SIG-M5 treated with dmso at 0.1 percent for 504 hours (cell line): Measurements from ENCODE around the gene PERCC1.
"Not testable (repeated sequence)": the region's sequence is repeated elsewhere in the genome, so short reads cannot be mapped to it uniquely, and the experiment has no call there.

ENCODE experiments used
- DNase-seq: peaks from one replicate; lab custom pipeline; 2025; ENCODE audit not compliant: unreplicated experiment; lab: John Stamatoyannopoulos, UW

PERCC1 gene

DNA sequence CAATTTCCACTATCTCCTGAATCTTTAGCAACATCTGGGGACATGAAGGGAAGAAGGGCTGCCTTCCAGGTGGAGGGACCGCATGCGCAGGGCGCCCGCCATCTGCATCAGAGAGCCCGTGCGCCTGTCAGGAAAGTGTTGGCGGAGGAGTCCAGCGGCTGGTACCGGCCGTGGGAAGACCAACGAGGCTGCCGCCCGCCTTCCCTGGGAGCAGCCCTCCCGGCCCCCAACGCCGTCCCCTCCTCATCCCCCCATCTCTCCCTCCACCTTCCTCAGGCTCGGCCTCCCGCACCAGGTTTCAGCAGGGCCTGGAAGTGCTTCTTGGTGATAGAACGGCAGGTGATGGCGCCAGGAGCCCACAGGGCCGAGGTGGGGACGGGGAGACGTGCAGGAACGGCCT is 35.2 kb downstream of the PERCC1 start:
- DNase-seq: no peak

DNA sequence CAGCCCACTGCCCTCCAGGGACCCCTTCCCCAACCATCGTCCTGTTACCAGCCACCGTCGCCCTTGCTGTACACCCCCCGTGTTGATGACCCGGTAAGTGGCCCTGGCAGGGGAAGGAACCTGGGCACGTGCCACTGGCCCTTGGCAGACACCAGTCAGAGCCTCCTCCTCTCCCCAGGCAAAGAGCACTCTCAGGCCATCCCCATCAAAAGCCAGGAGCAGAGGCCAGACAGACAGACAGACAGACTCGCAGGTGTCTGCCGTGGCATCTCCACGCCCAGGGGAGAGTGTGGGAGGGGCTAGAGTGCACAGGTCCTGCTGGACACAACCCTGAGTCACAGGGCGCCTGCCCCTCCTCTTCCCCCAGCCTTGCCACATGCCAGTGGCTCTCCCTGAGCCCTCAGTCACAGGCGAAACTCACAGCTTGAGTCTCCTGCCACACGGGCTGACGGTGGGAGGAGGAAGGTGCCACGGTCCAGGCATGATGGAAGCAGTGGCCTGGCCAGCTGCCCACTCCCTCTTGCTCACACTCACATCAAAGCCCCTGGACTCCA is 36.2 kb downstream of the PERCC1 start:
- DNase-seq: no peak

DNA sequence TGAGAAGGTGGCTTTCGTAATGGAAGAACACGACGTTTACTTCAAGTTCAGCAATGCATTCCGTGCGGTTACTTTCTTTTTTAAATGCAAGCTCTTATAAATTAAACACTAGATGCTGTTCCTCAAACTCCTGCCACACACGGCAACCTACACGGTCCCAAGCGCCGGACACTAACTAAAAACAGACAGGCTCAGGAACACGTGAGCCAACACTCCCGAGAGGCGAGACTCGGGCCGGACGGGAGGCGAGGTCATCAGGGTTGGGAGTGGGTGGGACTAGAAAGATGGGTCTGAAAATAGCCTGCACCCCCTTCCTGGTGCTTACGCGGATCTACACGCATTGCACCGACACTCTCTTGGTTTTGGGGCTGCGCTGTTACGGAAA is 37.5 kb downstream of the PERCC1 start:
- no peak for DNase-seq

DNA sequence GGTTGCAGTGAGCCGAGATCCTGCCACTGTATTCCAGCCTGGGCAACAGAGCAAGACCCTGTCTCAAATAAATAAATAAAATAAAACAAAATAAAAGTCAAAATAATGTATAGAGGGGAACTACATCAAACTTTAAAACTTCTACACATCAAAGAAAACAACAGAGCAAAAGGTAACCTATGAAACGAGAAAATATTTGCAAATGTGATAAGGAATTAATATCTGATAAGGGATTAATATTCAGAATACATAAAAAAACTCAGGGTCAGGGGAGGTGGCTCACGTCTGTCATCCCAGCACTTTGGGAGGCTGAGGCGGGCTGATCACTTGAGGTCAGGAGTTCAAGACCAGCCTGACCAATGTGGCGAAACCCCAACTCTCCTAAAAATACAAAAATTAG is 38.3 kb downstream of the PERCC1 start:
- not testable (repeated sequence) for DNase-seq

DNA sequence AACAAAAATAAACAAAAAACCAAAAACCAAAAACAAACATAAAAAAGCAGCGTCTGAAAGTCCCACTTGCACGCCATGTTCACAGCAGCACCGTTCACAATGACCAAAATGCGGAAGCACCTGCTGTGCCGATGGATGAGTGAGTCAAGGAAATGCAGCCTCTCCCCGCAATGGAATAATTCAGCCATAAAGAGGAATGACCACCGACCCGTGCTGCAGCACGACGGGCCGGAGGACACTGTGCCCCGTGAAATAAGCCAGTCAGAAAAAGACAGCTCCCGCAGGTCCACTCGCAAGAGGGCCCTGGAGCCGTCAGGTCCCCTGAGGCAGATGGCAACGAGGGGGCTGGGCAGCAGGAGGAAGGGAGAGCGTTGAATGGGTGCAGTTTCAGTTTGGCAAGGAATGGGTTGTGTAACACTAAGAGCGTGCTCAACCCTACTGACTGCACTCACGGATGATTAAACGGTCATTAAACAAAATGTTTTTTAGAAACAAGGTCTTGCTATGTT is 38.9 kb downstream of the PERCC1 start:
- peak; percentile 88 for DNase-seq

DNA sequence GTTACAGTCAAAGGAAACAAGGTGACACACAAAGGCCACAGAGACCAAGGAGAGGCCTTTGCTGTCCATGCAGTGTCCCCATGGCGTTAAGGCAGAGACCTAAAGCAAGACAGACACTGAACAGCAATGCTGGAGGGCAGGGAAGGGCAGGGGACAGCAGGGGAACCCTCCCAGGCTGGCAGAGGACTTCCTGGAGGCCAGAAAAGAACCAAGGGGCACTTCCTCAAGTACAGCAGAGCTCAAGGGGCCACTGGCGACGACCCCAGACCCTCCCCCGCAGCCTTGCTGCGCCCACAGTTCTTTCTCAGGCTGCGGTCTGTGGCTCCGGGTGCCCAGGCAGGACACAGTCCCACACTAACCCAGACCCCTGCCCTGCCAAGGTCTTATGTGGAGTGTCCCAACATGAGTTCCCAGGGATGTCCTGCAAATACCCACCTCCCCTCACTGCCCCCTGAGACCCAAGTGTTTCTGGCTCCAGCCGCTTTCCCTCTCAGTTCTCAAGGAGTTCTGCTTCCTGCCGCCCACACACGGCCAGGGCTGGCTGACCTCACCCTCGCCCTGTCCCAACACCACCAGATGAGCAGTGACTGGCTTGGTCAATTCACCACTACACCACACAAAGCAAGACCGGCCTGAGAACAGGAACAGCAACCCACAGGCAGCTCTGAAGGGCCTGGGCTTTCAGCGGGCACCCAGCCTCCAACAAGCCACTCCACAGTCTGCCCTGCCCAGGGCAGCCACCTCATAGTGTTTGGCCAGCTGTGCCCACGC is 39.8 kb downstream of the PERCC1 start:
- DNase-seq: peak; percentile 65

DNA sequence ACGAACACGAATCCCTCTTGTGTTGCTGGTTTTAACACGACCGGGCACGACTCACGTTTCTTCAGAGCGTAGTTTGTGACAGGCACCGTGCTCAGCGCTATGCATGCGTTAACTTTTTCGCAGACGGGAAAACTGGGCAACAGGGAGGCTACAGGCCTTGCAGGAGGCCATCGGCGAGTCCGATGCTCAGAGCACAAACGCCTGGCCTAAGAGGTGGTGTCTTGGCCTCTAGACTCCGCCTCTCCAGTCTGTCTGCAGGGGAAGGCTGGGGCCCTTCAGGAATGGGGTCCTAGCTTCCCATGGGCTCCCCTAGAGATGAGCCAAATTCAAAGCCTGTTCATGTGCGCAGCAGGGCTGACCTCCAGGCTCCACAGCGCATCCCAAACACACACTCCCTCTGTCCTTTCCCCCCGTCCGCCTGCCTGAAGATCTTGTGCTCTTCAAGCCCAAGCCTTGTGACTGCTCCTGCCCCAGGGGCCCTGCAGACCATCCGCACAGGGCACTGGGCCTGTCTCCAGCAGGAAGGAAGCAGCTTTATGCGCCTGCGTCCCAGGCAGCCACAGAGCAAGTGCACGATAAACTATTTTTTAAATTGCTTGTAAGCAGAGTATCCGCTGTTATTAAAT is 40.8 kb downstream of the PERCC1 start:
- peak; percentile 66 for DNase-seq

DNA sequence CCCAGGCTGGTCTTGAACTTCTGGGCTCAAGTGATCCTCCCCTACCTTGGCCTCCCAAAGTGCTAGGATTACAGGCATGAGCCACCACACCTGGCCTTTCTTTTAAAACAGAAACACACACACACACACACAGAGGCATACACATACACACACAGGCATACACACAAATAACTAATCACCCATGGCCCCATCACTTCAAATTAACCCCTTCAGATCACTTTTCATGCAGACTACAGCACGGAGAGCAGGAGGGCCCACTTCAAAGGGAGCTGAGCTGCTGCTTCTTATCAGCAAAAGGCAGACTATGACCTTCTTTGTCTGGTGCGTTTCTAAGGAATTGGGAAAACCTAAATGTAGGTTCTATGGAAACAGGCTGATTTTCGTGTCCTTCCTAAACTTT is 42.1 kb downstream of the PERCC1 start:
- no peak for DNase-seq

DNA sequence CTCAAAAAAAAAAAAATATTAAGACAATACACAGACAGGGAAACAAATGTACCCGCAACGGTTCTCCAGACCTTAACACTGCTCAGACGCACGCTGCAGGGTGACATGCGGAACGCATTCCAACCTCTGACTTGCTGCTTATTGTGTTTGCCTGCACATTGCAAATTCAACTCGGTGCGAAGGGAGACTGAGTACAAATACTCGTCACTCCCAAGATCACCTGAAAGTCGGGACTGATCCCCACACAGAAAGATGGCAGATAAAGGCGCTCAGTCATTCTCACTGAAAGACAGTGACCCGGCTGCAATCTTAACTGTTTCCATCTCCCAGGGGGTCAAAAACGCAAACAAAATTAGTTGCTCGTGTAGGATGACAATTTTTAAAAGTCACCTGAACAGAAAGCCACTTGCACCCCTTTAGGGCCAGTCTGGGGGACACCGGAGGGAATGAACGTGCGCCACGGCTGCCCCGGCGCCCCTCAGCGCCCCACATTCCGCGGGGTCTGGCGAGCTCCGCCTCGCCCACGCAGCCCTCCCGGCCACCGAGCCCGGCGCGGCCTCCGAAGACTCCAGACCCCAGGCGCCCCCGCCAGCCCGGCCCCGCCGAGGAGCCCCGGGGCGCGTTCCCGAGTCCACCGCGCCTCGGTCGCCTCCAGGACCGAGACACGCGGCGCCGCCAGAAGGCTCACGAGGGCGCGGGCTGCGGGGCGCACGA is 43.4 kb downstream of the PERCC1 start:
- no peak for DNase-seq

DNA sequence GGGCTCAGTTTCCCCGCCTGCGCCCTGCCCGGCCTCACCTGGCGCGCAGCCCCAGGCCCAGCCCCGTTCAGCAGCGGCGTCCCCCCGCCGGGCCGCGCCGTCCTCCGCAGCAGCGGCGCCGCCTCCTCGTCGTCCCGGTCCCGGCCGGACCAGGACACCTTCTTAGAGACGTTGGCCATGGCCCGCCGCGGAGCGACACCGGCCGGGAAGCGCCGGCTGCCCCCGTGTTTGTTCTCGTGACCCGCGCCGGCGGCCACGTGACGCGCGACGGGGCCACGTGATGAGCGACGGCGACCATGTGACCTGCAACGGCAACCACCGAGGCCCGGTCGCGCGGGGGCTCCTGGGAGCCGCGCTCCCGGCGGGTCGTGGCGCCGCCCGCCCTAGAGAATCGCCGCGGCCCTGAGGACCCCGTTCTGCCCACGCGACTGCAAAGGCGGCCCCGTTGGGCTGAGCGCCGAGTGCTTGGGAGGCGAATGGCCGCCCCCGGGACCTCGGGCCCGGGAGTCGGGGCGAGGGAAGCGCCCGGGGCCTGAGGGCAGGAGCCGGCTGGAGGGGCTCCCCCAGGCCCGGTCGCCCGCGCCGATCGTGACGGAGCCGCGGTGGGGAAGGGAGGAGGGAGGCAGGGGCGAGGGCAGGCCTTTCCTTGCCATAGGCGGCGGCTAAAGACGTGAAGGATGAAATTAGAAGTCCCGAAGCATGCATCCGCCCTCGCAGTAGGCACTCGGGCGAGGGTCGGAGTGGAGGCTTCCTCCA is 44.1 kb downstream of the PERCC1 start, which contains the start of gene CLCN7:
TSS of gene CLCN7 (minus strand) at position 233 of the 756 bp plus-strand sequence. CDS start at position 179, 54 bp downstream.
- peak; percentile 66 for DNase-seq

DNA sequence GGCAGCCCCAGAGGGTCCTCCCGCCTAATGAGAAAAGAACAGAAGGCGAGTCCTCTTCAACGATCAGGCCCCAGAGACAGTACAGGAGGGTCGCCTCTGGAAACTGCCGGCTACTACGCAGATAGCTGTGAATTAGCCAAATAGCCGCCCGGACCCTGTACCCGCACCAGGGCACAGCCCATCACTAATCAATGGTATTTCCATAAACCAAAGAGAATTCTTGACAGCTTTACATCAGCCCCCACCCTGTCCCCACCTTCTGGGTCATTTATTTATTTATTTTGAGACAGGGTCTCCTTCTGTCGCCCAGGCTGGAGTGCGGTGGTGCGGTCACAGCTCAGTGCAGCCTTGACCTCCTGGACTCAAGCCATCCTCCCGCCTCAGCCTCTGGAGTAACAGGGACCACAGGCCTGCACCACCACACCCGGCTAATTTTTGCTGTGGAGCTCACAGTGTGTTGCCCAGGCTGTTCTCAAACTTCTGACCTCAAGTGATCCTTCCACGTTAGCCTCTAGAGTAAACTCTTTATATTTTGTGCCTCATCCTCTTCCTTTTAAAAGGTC is 44.8 kb downstream of the PERCC1 start:
- no peak for DNase-seq

DNA sequence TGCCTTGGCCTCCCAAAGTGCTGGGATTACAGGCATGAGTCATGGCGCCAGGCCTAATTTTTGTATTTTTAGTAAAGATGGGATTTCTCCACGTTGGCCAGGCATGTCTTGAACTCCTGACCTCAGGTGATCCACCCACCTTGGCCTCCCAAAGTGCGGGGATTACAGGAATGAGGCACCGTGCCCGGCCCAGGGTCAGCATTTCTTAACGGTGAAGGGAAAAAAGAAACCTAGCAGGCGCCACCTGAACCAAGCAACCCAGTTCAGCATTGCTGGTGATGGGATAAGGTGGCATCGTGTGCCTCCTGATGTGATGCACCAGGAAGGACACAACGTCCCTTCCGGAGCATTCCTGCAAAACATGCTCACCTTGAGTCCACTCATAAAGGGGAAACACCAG is 46.2 kb downstream of the PERCC1 start:
- no peak for DNase-seq

DNA sequence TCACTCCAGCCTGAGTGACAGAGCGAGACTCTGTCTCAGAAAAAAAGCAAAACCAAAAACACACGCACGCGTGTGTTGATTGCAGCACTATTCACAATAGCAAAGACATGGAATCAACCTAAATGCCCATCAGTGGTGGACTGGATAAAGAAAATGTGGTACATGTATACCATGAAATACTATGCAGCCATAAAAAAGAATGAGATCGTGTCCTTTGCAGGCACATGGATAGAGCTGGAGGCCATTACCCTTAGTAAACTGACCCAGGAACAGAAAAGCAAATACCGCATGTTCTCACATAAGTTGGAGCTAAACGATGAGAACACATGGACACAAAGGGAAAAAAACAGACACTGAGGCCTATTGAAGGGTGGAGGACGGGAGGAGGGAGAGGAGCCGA is 48.1 kb downstream of the PERCC1 start:
- DNase-seq: not testable (repeated sequence)

DNA sequence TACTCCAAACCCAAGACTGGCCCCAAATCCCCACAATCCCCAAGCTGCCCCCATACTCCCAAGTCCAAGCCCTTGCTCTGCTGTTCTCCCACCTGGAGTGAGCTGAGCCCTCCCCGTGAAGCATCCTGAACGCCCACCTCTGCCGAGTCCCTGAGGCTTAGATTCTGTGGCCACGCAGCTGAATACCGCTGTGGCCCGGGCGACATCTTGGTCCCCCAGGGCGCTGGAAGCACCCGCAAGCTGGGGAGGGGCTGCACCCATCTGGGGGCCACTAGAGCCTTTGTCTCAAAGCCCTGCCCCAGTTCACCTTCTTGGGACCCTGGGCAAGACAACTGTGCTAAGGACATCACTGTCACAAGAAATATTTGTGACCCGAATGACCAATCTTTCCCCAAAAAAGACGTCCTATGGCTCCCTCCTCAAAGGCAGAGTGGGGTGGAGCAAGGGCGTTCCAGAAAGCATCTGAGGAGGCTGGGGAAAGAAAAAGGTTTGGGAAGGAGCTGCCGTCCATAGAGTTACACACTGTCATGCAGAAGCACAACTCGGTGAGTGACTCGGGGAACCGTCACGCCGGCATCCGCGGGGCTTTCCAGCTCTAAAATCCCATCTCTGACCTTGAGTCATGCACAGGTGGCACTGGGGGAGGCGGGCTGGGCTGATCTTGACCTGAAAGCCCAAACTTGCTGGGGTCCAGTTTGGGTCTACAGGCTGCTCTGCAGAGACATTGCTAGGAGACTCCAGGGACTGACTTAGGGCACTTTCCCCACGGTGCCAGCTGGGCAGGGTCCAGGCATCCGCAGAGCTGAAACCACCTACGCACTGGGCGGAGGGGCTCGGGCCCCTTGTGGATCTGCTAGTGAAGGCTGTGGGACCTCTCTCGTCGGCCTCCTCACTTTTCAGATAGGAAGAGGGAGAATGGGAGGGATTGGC is 51.3 kb downstream of the PERCC1 start:
- no peak for DNase-seq
